Smooth muscle cell (in vitro differentiated cells): ENCODE results near the gene PDC. TPM values are rescaled to one million over a fixed set of nuclear protein-coding genes. Genes with fewer than 3 reads are reported as not detected.
A peak's percentile ranks its signal among the peaks of the same experiment; 100 is the strongest.

Experiments used
- DNase-seq: peaks from one replicate; lab custom pipeline; 2025; ENCODE audit not compliant: unreplicated experiment; lab: John Stamatoyannopoulos, UW
- H2AFZ ChIP-seq: fragments of 200-600 bp; sonication (generic); 2 replicates; pipeline ENCODE4 v1.6.0; 2016; ENCODE audit warnings: antibody characterized with exemption, low read depth, mild to moderate bottlenecking
- H3F3A ChIP-seq: fragments of 200-600 bp; sonication (generic); 2 replicates; pipeline ENCODE4 v1.6.0; 2017; ENCODE audit warnings: antibody characterized with exemption, low read depth
- H3K27ac ChIP-seq: fragments of 200-600 bp; sonication (generic); 2 replicates; pipeline ENCODE4 v1.5.1; 2016; ENCODE audit warnings: low read depth, mild to moderate bottlenecking
- H3K27me3 ChIP-seq: fragments of 200-600 bp; sonication (generic); 2 replicates; pipeline ENCODE4 v1.6.1; 2016; ENCODE audit warnings: low read depth, mild to moderate bottlenecking
- H3K36me3 ChIP-seq: fragments of 200-600 bp; sonication (generic); 2 replicates; pipeline ENCODE4 v1.5.1; 2016; ENCODE audit warnings: low read depth
- H3K4me1 ChIP-seq: fragments of 200-600 bp; sonication (generic); 2 replicates; pipeline ENCODE4 v1.5.1; 2016; ENCODE audit warnings: low read depth
- H3K4me2 ChIP-seq: fragments of 200-600 bp; sonication (generic); 2 replicates; pipeline ENCODE4 v1.6.0; 2016; ENCODE audit warnings: mild to moderate bottlenecking
- H3K4me3 ChIP-seq: fragments of 200-600 bp; sonication (generic); 2 replicates; pipeline ENCODE4 v1.5.1; 2016; ENCODE audit warnings: mild to moderate bottlenecking
- H3K79me2 ChIP-seq: fragments of 200-600 bp; sonication (generic); 2 replicates; pipeline ENCODE4 v1.6.0; 2016; ENCODE audit warnings: low read depth, mild to moderate bottlenecking
- H3K9ac ChIP-seq: fragments of 200-600 bp; sonication (generic); 2 replicates; pipeline ENCODE4 v1.6.0; 2016; ENCODE audit warnings: low read depth
- H3K9me3 ChIP-seq: fragments of 200-600 bp; sonication (generic); replicated peaks from 2 replicates; pipeline ENCODE4 v1.5.1; 2016; ENCODE audit warnings: low read depth
- H4K20me1 ChIP-seq: fragments of 200-600 bp; sonication (generic); 2 replicates; pipeline ENCODE4 v1.6.0; 2016; ENCODE audit warnings: low read depth
- WGBS: methylation state at CpG from one replicate; pipeline ENCODE4 v1.1.7; 2016; ENCODE audit warnings: low lambda C conversion rate; 5-methylcytosine and 5-hydroxymethylcytosine counted together
- polyA plus RNA-seq: library from polyadenylated mRNA; unstranded; fragments of >200 nt; fragmentation: Nextera tagmentation; extraction: Ambion mirVana; gene quantifications from 2 replicates; pipeline ENCODE4 v1.2.1, GENCODE V29; 2016
- total RNA-seq: library from RNA; depleted of rRNA; stranded (reverse); fragments of >200 nt; gene quantifications from 2 replicates; pipeline ENCODE4 v1.2.3, GENCODE V29; 2014
- TF ChIP-seq, protein P1 (sequence below): fragments of 200-600 bp; sonication (generic); IDR thresholded peaks from 2 replicates; pipeline ENCODE4 v1.5.1; 2017; ENCODE audit warnings: borderline replicate concordance, mild to moderate bottlenecking, antibody characterized with exemption; ENCODE audit not compliant: insufficient read depth, poor library complexity, severe bottlenecking

Gene PDC
- total RNA-seq (not detected in 2 replicates), polyA plus RNA-seq (not detected in 2 replicates)

DNA sequence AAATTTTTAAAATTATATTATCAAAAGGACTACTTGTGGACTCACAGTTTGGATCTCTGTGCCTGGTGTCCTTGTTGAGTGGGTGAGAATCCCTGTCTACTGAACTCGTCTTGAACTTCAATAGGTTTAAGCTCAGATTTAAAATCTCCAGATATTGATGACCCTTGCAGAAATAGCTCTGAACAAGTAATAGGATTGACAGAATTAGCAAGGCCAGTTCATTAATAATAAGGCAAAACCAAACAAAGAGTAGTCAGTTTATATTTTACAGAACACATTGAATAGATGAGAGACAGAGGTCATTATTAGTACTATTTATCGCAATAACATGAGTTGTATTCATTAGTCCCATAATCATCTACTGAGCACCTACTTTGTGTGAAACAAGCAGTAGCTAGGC is at the start of gene PDC:
Gene PDC (minus strand): TSS at position 101 of the 400 bp plus-strand sequence. CDS start 11,655 bp downstream, outside the sequence.
- no peaks in the 10 kb centered on the region for H4K20me1 ChIP-seq

DNA sequence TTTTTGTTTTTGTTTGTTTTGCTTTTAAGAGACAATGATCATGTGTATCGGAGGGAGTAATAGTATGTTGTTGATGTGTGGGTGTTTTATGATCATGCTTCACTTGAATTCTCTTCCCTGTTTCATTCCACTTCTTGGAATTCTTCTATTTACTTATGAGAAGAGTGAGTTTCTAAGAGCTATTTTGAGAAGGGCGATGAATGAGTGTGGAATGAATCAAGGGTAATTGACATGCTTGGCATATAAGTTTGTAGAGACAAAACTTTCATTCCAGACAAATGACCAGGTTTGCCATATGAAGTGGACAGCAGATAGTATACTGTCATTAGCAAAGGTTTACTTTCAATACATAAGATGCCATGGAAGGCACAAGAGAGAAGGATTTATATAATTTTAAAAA is 42.3 kb upstream of the PDC start:
- 84% methylated on average over 2 of the region's 2 CpGs for WGBS

More for the DNA sequence above, at the start of gene PDC:
- Histone ChIP-seq H2AFZ (no peak within 1 kb of the TSS), H3K27ac (no peak within 1 kb of the TSS), H3K4me3 (no peak within 1 kb of the TSS), H3K27me3 (no peaks in the 10 kb centered on the region), H3K4me1 (no peaks in the 10 kb centered on the region), H3K4me2 (no peak within 1 kb of the TSS), H3K36me3 (no peaks in the 10 kb centered on the region), H3K79me2 (no peaks in the 10 kb centered on the region), H3K9me3 (no peaks in the 10 kb centered on the region), H3K9ac (no peak within 1 kb of the TSS), H3F3A (no peaks in the 10 kb centered on the region)
- WGBS: 88% methylated on average over 2 of the region's 2 CpGs
- TF ChIP-seq, protein P1, sequence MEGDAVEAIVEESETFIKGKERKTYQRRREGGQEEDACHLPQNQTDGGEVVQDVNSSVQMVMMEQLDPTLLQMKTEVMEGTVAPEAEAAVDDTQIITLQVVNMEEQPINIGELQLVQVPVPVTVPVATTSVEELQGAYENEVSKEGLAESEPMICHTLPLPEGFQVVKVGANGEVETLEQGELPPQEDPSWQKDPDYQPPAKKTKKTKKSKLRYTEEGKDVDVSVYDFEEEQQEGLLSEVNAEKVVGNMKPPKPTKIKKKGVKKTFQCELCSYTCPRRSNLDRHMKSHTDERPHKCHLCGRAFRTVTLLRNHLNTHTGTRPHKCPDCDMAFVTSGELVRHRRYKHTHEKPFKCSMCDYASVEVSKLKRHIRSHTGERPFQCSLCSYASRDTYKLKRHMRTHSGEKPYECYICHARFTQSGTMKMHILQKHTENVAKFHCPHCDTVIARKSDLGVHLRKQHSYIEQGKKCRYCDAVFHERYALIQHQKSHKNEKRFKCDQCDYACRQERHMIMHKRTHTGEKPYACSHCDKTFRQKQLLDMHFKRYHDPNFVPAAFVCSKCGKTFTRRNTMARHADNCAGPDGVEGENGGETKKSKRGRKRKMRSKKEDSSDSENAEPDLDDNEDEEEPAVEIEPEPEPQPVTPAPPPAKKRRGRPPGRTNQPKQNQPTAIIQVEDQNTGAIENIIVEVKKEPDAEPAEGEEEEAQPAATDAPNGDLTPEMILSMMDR: no peak
- no peak for DNase-seq

DNA sequence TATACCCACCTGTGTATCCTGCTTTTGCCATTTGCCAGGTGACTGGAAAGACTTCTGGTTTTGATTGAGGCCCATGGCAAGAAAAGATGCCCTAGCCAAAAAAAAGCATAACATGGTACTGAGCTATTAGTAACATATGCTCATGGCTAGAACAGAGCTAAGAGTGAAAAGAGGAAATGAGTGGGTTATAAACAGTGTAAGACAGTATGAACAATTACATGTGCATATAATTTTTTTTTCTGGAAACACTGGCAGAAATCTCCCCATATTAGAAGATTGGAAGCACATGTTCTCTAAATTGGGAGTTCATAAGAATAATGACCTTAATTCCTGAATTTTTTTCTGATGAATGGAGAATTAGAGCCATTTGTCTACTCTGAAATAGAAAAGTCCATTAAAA is 41.2 kb upstream of the PDC start:
- Histone ChIP-seq H3K4me2 (no peak overlapping the region), H3K4me3 (no peak overlapping the region), H3K27me3 (no peaks in the 10 kb centered on the region), H3K9me3 (peaks cover 7% of the 10 kb centered on the region), H3K9ac (no peak overlapping the region), H3K4me1 (peaks cover 11% of the 10 kb centered on the region), H4K20me1 (no peaks in the 10 kb centered on the region), H3K79me2 (no peaks in the 10 kb centered on the region), H3K27ac (no peak overlapping the region), H3K36me3 (no peaks in the 10 kb centered on the region), H3F3A (no peaks in the 10 kb centered on the region), H2AFZ (no peak overlapping the region)
- no peak for DNase-seq
- TF ChIP-seq, protein P1: no peak

More for the DNA sequence above, 42.3 kb upstream of the PDC start:
- no peak overlapping the region for H3K9ac ChIP-seq
- H2AFZ ChIP-seq: peak overlapping the region; percentile 13
- H3F3A ChIP-seq: no peaks in the 10 kb centered on the region
- H3K4me3 ChIP-seq: no peak overlapping the region
- peaks cover 7% of the 10 kb centered on the region for H3K9me3 ChIP-seq
- no peak overlapping the region for H3K4me2 ChIP-seq
- H4K20me1 ChIP-seq: no peaks in the 10 kb centered on the region
- peaks cover 11% of the 10 kb centered on the region for H3K4me1 ChIP-seq
- H3K27ac ChIP-seq: peak overlapping the region; percentile 21
- H3K79me2 ChIP-seq: no peaks in the 10 kb centered on the region
- no peaks in the 10 kb centered on the region for H3K27me3 ChIP-seq
- TF ChIP-seq, protein P1: no peak
- H3K36me3 ChIP-seq: no peaks in the 10 kb centered on the region
- DNase-seq: no peak

DNA sequence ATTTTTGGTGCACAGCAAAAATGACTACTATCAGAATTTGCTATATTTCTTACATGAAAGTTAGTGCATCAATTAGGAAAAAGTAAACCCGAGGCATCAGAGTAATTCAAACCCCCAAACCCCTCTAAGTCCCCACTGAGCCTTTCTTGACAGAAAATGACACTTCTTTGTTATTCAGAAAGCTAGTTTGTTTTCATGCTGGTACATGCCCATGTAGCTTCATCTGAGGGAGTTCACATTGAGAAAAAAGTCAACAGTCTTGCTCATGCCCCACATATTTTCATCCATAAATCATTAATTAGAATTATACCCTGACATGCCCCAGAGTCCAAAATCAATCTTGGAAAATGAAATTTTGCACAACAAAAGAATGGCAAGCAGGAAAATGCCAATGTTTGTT is 39.9 kb upstream of the PDC start:
- Histone ChIP-seq H3K4me1 (peaks cover 11% of the 10 kb centered on the region), H3K4me2 (no peak overlapping the region), H4K20me1 (no peaks in the 10 kb centered on the region), H3K36me3 (no peaks in the 10 kb centered on the region), H3K9me3 (peaks cover 7% of the 10 kb centered on the region), H3K4me3 (no peak overlapping the region), H3K79me2 (no peaks in the 10 kb centered on the region), H3K27ac (no peak overlapping the region), H3K27me3 (no peaks in the 10 kb centered on the region), H2AFZ (no peak overlapping the region), H3F3A (no peaks in the 10 kb centered on the region), H3K9ac (no peak overlapping the region)
- TF ChIP-seq, protein P1: no peak
- WGBS: 78% methylated on average over 1 of the region's 1 CpG
- no peak for DNase-seq
